GM18868 (cell line): Measurements from ENCODE around the gene CUEDC1.

Experiments
- ATAC-seq: cut with Tn5 transposase; IDR thresholded peaks from one replicate; pipeline ENCODE4 v1.9.1; 2021; ENCODE audit warnings: mild to moderate bottlenecking, moderate library complexity; ENCODE audit not compliant: unreplicated experiment

CUEDC1 gene

GRCh38 chr17:57955183-57955931 is at the start of gene CUEDC1:
Gene CUEDC1 (minus strand): TSS chr17:57955412. CDS start chr17:57885564, 69,848 bp downstream.
- peak; percentile 58 for ATAC-seq

GRCh38 chr17:58004060-58004459 is 48.8 kb upstream of the CUEDC1 start:
- no peak for ATAC-seq

- no peak for ATAC-seq
These were observed 47.8 kb upstream of the CUEDC1 start for GRCh38 chr17:58002973-58003372.

- ATAC-seq = no peak
These were observed 47.1 kb upstream of the CUEDC1 start for GRCh38 chr17:58002154-58002948.

GRCh38 chr17:58001461-58002124 is 46.4 kb upstream of the CUEDC1 start:
- no peak for ATAC-seq

GRCh38 chr17:57999496-58000017 is 44.3 kb upstream of the CUEDC1 start:
- ATAC-seq = peak; percentile 55

- no peak for ATAC-seq
These were observed 43.8 kb upstream of the CUEDC1 start for GRCh38 chr17:57999010-57999495.

GRCh38 chr17:57997085-57997809 is 42.0 kb upstream of the CUEDC1 start:
- ATAC-seq = no peak

GRCh38 chr17:57995076-57995956 is 40.1 kb upstream of the CUEDC1 start:
- peak; percentile 75 for ATAC-seq

- no peak for ATAC-seq
These were observed 39.2 kb upstream of the CUEDC1 start for GRCh38 chr17:57994436-57994835.

- ATAC-seq = no peak
These were observed 38.5 kb upstream of the CUEDC1 start for GRCh38 chr17:57993471-57994365.

GRCh38 chr17:57991537-57991936 is 36.3 kb upstream of the CUEDC1 start:
- no peak for ATAC-seq

GRCh38 chr17:57990037-57990436 is 34.8 kb upstream of the CUEDC1 start:
- ATAC-seq = no peak

- ATAC-seq = peak; percentile 74
These were observed 33.4 kb upstream of the CUEDC1 start for GRCh38 chr17:57988301-57989250.

- ATAC-seq = peak; percentile 55
These were observed 32.5 kb upstream of the CUEDC1 start, which contains the start of gene VEZF1 for GRCh38 chr17:57987581-57988300. Gene VEZF1 (minus strand): TSS chr17:57988254. CDS start chr17:57988111, 143 bp downstream.

GRCh38 chr17:57986841-57987580 is 31.8 kb upstream of the CUEDC1 start:
- ATAC-seq = peak; percentile 15
